Hepatocyte (in vitro differentiated cells): ENCODE data around the gene PPP2R3A. TPM values are rescaled to one million over a fixed set of nuclear protein-coding genes. Genes with fewer than 3 reads are reported as not detected.

Source experiments
- DNase-seq: peaks from one replicate; pipeline ENCODE4 v3.0.0-alpha.2; 2016; ENCODE audit warnings: low spot score
- H2AFZ ChIP-seq: fragments of 200-600 bp; sonication (generic); 2 replicates; pipeline ENCODE4 v1.6.0; 2016; ENCODE audit warnings: antibody characterized with exemption, mild to moderate bottlenecking
- H3K27ac ChIP-seq: fragments of 200-600 bp; sonication (generic); 2 replicates; pipeline ENCODE4 v1.5.1; 2016; ENCODE audit warnings: mild to moderate bottlenecking
- H3K27me3 ChIP-seq: fragments of 200-600 bp; sonication (generic); 2 replicates; pipeline ENCODE4 v1.6.1; 2016
- H3K36me3 ChIP-seq: fragments of 200-600 bp; sonication (generic); replicated peaks from 2 replicates; pipeline ENCODE4 v1.5.1; 2016; ENCODE audit warnings: low read depth; ENCODE audit not compliant: insufficient read depth
- H3K4me1 ChIP-seq: fragments of 200-600 bp; sonication (generic); 2 replicates; pipeline ENCODE4 v1.5.1; 2016; ENCODE audit warnings: mild to moderate bottlenecking, moderate library complexity; ENCODE audit not compliant: insufficient read depth
- H3K4me2 ChIP-seq: fragments of 200-600 bp; sonication (generic); 2 replicates; pipeline ENCODE4 v1.6.0; 2016
- H3K4me3 ChIP-seq: fragments of 200-600 bp; sonication (generic); 2 replicates; pipeline ENCODE4 v1.5.1; 2016; ENCODE audit warnings: mild to moderate bottlenecking
- H3K79me2 ChIP-seq: fragments of 200-600 bp; sonication (generic); 2 replicates; pipeline ENCODE4 v1.6.0; 2017; ENCODE audit warnings: mild to moderate bottlenecking
- H3K9me2 ChIP-seq: fragments of 200-600 bp; sonication (generic); replicated peaks from 2 replicates; pipeline ENCODE4 v1.6.0; 2017; ENCODE audit warnings: mild to moderate bottlenecking; ENCODE audit not compliant: insufficient read depth
- H3K9me3 ChIP-seq: fragments of 200-600 bp; sonication (generic); 2 replicates; pipeline ENCODE4 v1.5.1; 2016; ENCODE audit warnings: low read depth, mild to moderate bottlenecking
- H4K20me1 ChIP-seq: fragments of 200-600 bp; sonication (generic); 2 replicates; pipeline ENCODE4 v1.6.0; 2016; ENCODE audit warnings: mild to moderate bottlenecking; ENCODE audit not compliant: insufficient read depth, poor library complexity, severe bottlenecking
- EZH2 ChIP-seq: fragments of 200-600 bp; sonication (generic); IDR thresholded peaks from 2 replicates; pipeline ENCODE4 v1.6.1; 2016; ENCODE audit warnings: antibody characterized with exemption, mild to moderate bottlenecking, borderline replicate concordance
- EZH2phosphoT487 ChIP-seq: fragments of 200-600 bp; sonication (generic); IDR thresholded peaks from one replicate; pipeline ENCODE4 v1.6.1; 2018; ENCODE audit warnings: antibody characterized with exemption, mild to moderate bottlenecking, low read depth, moderate library complexity; ENCODE audit not compliant: unreplicated experiment, severe bottlenecking
- WGBS: methylation state at CpG from one replicate; pipeline ENCODE4 v1.1.6; 2016; ENCODE audit warnings: low lambda C conversion rate; ENCODE audit errors: missing lambda C conversion rate; 5-methylcytosine and 5-hydroxymethylcytosine counted together
- polyA plus RNA-seq: library from polyadenylated mRNA; unstranded; fragments of >200 nt; fragmentation: Nextera tagmentation; extraction: Ambion mirVana; gene quantifications from 2 replicates; pipeline ENCODE4 v1.2.1, GENCODE V29; 2016
- total RNA-seq: library from RNA; depleted of rRNA; stranded (reverse); fragments of >200 nt; gene quantifications from 2 replicates; pipeline ENCODE4 v1.2.3, GENCODE V29; 2014
- TF ChIP-seq, protein P1 (sequence below): fragments of 200-600 bp; sonication (generic); IDR thresholded peaks from 2 replicates; pipeline ENCODE4 v1.5.1; 2016; ENCODE audit warnings: antibody characterized with exemption, mild to moderate bottlenecking; ENCODE audit not compliant: poor library complexity

PPP2R3A gene
- total and polyA plus RNA-seq, 2 experiments from 2014 or later, result 6.7 to 20.2 TPM

DNA sequence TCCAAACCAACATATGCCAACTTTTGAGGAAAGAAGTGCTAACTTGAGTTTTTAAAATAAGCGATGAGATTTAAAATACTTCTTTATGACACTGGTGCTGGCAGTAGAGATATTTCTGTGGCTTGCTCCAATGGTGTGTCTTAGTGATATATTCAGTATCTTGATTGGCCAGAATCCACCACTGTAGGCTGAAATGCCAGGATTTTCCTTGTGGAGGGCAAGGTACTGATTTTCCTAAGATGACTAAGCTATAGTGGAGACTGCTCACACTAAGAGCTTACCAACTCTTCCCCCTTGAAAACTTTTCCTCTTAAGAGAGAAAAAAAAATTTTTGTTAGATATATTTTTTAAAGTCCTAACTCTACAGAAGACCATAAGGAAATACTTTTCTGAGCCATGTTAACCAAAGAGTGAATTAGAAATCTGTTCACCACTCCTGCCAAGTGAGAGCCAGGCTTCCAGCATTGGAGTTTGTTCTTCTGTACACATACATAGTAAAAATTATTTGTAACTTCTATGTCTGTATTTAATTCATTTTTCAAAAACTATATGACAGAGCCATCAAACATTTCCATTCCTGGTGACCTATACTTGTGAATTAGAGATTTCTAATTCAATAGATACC is 109.1 kb downstream of the PPP2R3A start:
- no peak overlapping the region for H3K27ac ChIP-seq

DNA sequence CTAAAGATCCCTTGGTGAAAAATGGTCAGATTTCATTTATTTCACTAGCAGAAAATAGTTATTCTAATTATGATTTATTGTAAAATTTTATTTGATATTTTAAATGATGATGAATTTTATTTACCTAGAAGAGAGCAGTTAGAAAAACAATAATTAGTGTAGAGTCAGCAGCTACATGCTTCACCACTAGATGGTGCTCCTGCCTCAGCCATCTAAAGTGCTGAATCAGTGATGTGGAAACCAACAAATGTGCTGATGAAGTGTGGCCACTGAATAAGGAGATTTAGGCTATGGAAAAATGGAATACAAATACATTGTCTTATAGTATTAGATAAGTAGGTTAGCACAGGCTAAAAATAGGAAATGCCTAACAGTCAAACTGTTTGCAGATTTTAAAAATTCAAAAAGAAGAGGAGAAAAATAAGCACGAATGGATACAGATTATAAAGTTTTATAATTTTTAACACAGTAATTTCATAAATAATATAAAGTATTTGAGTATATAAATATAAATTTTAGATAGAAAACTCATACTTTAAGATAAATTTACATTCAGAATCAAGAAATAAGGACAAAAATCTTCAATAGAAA is 109.8 kb downstream of the PPP2R3A start:
- DNase-seq, result peak; percentile 80
- H3K79me2 ChIP-seq, result no peaks in the 10 kb centered on the region
- no peak for TF ChIP-seq EZH2
- TF ChIP-seq, protein P1, sequence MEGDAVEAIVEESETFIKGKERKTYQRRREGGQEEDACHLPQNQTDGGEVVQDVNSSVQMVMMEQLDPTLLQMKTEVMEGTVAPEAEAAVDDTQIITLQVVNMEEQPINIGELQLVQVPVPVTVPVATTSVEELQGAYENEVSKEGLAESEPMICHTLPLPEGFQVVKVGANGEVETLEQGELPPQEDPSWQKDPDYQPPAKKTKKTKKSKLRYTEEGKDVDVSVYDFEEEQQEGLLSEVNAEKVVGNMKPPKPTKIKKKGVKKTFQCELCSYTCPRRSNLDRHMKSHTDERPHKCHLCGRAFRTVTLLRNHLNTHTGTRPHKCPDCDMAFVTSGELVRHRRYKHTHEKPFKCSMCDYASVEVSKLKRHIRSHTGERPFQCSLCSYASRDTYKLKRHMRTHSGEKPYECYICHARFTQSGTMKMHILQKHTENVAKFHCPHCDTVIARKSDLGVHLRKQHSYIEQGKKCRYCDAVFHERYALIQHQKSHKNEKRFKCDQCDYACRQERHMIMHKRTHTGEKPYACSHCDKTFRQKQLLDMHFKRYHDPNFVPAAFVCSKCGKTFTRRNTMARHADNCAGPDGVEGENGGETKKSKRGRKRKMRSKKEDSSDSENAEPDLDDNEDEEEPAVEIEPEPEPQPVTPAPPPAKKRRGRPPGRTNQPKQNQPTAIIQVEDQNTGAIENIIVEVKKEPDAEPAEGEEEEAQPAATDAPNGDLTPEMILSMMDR, result peak; percentile 98
- H3K4me3 ChIP-seq, result no peak overlapping the region
- no peaks in the 10 kb centered on the region for H3K9me2 ChIP-seq
- H3K36me3 ChIP-seq, result no peaks in the 10 kb centered on the region
- no peaks in the 10 kb centered on the region for H3K4me1 ChIP-seq
- no peak overlapping the region for H2AFZ ChIP-seq
- H3K9me3 ChIP-seq, result no peaks in the 10 kb centered on the region
- no peaks in the 10 kb centered on the region for H4K20me1 ChIP-seq
- H3K4me2 ChIP-seq, result no peak overlapping the region
- H3K27ac ChIP-seq, result no peak overlapping the region
- H3K27me3 ChIP-seq, result no peaks in the 10 kb centered on the region
- WGBS, result 100% methylated on average over 1 of the region's 1 CpG

More for the DNA sequence above, 109.1 kb downstream of the PPP2R3A start:
- H3K9me2 ChIP-seq, result no peaks in the 10 kb centered on the region
- H2AFZ ChIP-seq, result no peak overlapping the region
- no peak overlapping the region for H3K4me3 ChIP-seq
- no peak overlapping the region for H3K4me2 ChIP-seq
- DNase-seq, result no peak
- H3K27me3 ChIP-seq, result no peaks in the 10 kb centered on the region
- H3K9me3 ChIP-seq, result no peaks in the 10 kb centered on the region
- no peaks in the 10 kb centered on the region for H4K20me1 ChIP-seq
- WGBS, result 96% methylated on average over 1 of the region's 1 CpG
- TF ChIP-seq EZH2phosphoT487 (no peak), EZH2 (no peak)
- TF ChIP-seq, protein P1, result no peak
- no peaks in the 10 kb centered on the region for H3K4me1 ChIP-seq
- no peaks in the 10 kb centered on the region for H3K79me2 ChIP-seq
- H3K36me3 ChIP-seq, result no peaks in the 10 kb centered on the region

DNA sequence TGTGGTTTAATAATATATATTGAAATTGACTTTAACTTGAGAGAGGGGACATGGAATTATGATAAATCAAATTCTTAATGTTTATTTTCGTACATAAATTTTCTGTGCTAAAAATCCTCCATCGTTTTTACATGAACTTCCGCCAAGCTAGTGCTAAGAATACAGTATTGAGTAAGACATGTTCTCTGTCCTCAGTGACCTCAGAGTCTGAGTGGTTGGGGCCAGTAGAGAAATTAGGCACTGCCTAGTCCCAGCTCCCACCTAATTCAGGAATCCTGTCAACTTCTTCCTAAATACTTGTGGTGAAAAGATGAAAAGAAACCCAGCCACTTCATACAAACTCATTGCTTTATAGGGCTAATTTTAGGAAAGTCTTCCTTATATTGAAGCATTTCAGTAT is 110.3 kb downstream of the PPP2R3A start:
- no peak overlapping the region for H3K4me2 ChIP-seq
- no peak overlapping the region for H2AFZ ChIP-seq
- no peaks in the 10 kb centered on the region for H3K4me1 ChIP-seq
- no peaks in the 10 kb centered on the region for H3K9me3 ChIP-seq
- H3K4me3 ChIP-seq, result no peak overlapping the region
- H3K79me2 ChIP-seq, result no peaks in the 10 kb centered on the region
- no peaks in the 10 kb centered on the region for H3K36me3 ChIP-seq
- H3K27ac ChIP-seq, result no peak overlapping the region
- H3K27me3 ChIP-seq, result no peaks in the 10 kb centered on the region
- no peak for TF ChIP-seq EZH2phosphoT487
- TF ChIP-seq EZH2, result no peak
- TF ChIP-seq, protein P1, result no peak
- no peak for DNase-seq
- 66% methylated on average over 3 of the region's 3 CpGs for WGBS
- H4K20me1 ChIP-seq, result no peaks in the 10 kb centered on the region
- no peaks in the 10 kb centered on the region for H3K9me2 ChIP-seq
